Dermis blood vessel endothelial cell (primary cell): Measurements from ENCODE around the gene MAPKAPK2. TPM values are rescaled to one million over a fixed set of nuclear protein-coding genes. Genes with fewer than 3 reads are reported as not detected.
"Not testable (repeated sequence)": the region's sequence is repeated elsewhere in the genome, so short reads cannot be mapped to it uniquely, and the experiment has no call there.

ENCODE experiments used
- DNase-seq: peaks from one replicate; pipeline ENCODE4 v3.0.0; 2010
- total RNA-seq: library from RNA; depleted of rRNA; stranded (reverse); fragments of >200 nt; gene quantifications from 2 replicates; pipeline ENCODE4 v1.2.3, GENCODE V29; 2014

Gene MAPKAPK2
- 33.7 and 50.8 TPM in 2 replicates for total RNA-seq

GRCh38 chr1:206684478-206685333 lies at the start of gene MAPKAPK2:
MAPKAPK2 (plus strand) TSS chr1:206684905; CDS start chr1:206685230, 325 bp downstream.
- DNase-seq: peak; percentile 80

GRCh38 chr1:206635080-206635977 lies 49.4 kb upstream of the MAPKAPK2 start, which contains the start of gene DYRK3:
DYRK3 (plus strand) TSS chr1:206635536; CDS start chr1:206635704, 168 bp downstream.
- DNase-seq: peak; percentile 95

- peak; percentile 15 for DNase-seq
Measured at GRCh38 chr1:206635978-206636345, 48.7 kb upstream of the MAPKAPK2 start.

- DNase-seq: no peak
Measured at GRCh38 chr1:206636671-206637070, 48.0 kb upstream of the MAPKAPK2 start.

GRCh38 chr1:206637605-206638004 lies 47.1 kb upstream of the MAPKAPK2 start:
- DNase-seq: no peak

- not testable (repeated sequence) for DNase-seq
Measured at GRCh38 chr1:206642074-206642473, 42.6 kb upstream of the MAPKAPK2 start.

- no peak for DNase-seq
Measured at GRCh38 chr1:206643118-206643698, 41.5 kb upstream of the MAPKAPK2 start.

- DNase-seq: no peak
Measured at GRCh38 chr1:206646504-206646903, 38.2 kb upstream of the MAPKAPK2 start.

- no peak for DNase-seq
Measured at GRCh38 chr1:206647224-206647623, 37.5 kb upstream of the MAPKAPK2 start.

GRCh38 chr1:206649261-206649921 lies 35.3 kb upstream of the MAPKAPK2 start:
- DNase-seq: no peak

- DNase-seq: no peak
Measured at GRCh38 chr1:206651014-206651413, 33.7 kb upstream of the MAPKAPK2 start.

- DNase-seq: no peak
Measured at GRCh38 chr1:206651958-206652890, 32.5 kb upstream of the MAPKAPK2 start.

- DNase-seq: no peak
Measured at GRCh38 chr1:206653715-206654459, 30.8 kb upstream of the MAPKAPK2 start.

- DNase-seq: peak; percentile 54
Measured at GRCh38 chr1:206654828-206655227, 29.9 kb upstream of the MAPKAPK2 start.

GRCh38 chr1:206655471-206655882 lies 29.2 kb upstream of the MAPKAPK2 start:
- DNase-seq: peak; percentile 49

- DNase-seq: no peak
Measured at GRCh38 chr1:206656936-206657335, 27.8 kb upstream of the MAPKAPK2 start.

- peak; percentile 13 for DNase-seq
Measured at GRCh38 chr1:206657751-206658150, 27.0 kb upstream of the MAPKAPK2 start.

GRCh38 chr1:206658264-206658980 lies 26.3 kb upstream of the MAPKAPK2 start:
- peak; percentile 51 for DNase-seq

GRCh38 chr1:206658981-206659273 lies 25.8 kb upstream of the MAPKAPK2 start:
- no peak for DNase-seq

GRCh38 chr1:206660136-206660535 lies 24.6 kb upstream of the MAPKAPK2 start:
- DNase-seq: no peak
